Testis (tissue), 3 donors: ENCODE measurements around the gene PDZD8. TPM values are rescaled to one million over a fixed set of nuclear protein-coding genes. Genes with fewer than 3 reads are reported as not detected.
A peak's percentile ranks its signal among the peaks of the same experiment; 100 is the strongest.

Experiments
- DNase-seq: peaks from one replicate; pipeline ENCODE4 v3.0.0-alpha.2; 2019
- H3K27ac ChIP-seq, 2 donors: fragments of 200-600 bp; sonication (generic); one replicate each; pipeline ENCODE4 v1.5.1; 2019
- H3K27me3 ChIP-seq: fragments of 200-600 bp; sonication (generic); one replicate; pipeline ENCODE4 v1.5.1; 2019
- H3K36me3 ChIP-seq: fragments of 200-600 bp; sonication (generic); one replicate; pipeline ENCODE4 v1.5.1; 2017; ENCODE audit warnings: low read depth; ENCODE audit errors: missing control alignments
- H3K4me1 ChIP-seq: fragments of 200-600 bp; sonication (generic); one replicate; pipeline ENCODE4 v1.5.1; 2019
- H3K4me3 ChIP-seq, 2 donors: fragments of 200-600 bp; sonication (generic); one replicate each; pipeline ENCODE4 v1.5.1; 2017 to 2019
- H3K9me3 ChIP-seq: fragments of 200-600 bp; sonication (generic); one replicate; pipeline ENCODE4 v1.5.1; 2017
- POLR2A ChIP-seq: fragments of 450-650 bp; IDR thresholded peaks from one replicate; pipeline ENCODE4 v1.6.1; 2017; ENCODE audit warnings: antibody characterized with exemption, mild to moderate bottlenecking, moderate library complexity
- WGBS, 2 donors: methylation state at CpG; one replicate each; pipeline ENCODE4 v1.1.5; 2018; 5-methylcytosine and 5-hydroxymethylcytosine counted together
- intact Hi-C: fragments of 100-400 bp; cut with DNase I; formaldehyde crosslinking; loops from one replicate; pipeline ENCODE4 v1.15.1; 2023; ENCODE audit warnings: low total_unique reads
- polyA plus RNA-seq: library from polyadenylated mRNA; stranded (reverse); fragments of 350-450 nt; fragmentation: Illumina TruSeq; extraction: RNeasy Lipid Tissue Mini Kit (QIAGEN cat#74804); gene quantifications from one replicate; pipeline ENCODE4 v1.2.3, GENCODE V29; 2014; ENCODE audit warnings: low read depth, low replicate concordance; ENCODE audit not compliant: insufficient read depth
- total RNA-seq, 2 donors: library from RNA; depleted of rRNA; stranded (reverse); fragments of >200 nt; gene quantifications; one replicate each; pipeline ENCODE4 v1.2.3, GENCODE V29; 2016
- TF ChIP-seq, protein P1 (sequence below), 3 experiments: fragments of 450-650 bp in 2 of 3; fragments of 200-600 bp in 1 of 3; sonication (generic) in 1 of 3; IDR thresholded peaks; one replicate each; pipeline ENCODE4 v1.5.1; 2016 to 2019; ENCODE audit warnings: antibody characterized with exemption in 3 of 3, mild to moderate bottlenecking in 2 of 3, moderate library complexity in 1 of 3

PDZD8 gene
- total and polyA plus RNA-seq, 3 donors from 2014 or later = 49.6 to 120 (median 107) TPM

DNA sequence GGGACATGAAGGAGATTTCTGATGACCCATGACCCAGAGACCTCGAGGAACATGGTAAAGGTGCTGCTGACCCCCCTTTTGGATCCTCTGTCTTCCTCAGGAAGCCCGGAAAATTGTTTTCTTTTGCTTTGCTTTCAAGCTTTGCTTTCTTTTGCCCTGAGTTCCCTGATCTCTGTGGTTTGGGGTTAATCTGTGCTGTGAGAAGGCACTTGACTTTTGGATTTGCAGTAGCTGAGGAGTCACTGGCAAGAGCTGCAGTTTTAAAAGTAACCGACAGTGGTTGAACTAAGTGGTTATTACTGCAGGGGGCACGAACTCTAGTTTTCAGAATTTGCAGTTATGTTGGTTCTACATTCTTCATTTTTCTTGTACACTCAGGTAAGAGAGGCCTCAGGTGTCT lies 53.0 kb downstream of the PDZD8 start:
- Histone ChIP-seq H3K4me1 (no peaks in the 10 kb centered on the region), H3K4me3 (no peak overlapping the region), H3K9me3 (no peaks in the 10 kb centered on the region), H3K27ac (no peak overlapping the region), H3K27me3 (no peaks in the 10 kb centered on the region), H3K36me3 (no peaks in the 10 kb centered on the region)
- intact Hi-C loops = no loop called here
- TF ChIP-seq POLR2A = no peak
- TF ChIP-seq, protein P1, sequence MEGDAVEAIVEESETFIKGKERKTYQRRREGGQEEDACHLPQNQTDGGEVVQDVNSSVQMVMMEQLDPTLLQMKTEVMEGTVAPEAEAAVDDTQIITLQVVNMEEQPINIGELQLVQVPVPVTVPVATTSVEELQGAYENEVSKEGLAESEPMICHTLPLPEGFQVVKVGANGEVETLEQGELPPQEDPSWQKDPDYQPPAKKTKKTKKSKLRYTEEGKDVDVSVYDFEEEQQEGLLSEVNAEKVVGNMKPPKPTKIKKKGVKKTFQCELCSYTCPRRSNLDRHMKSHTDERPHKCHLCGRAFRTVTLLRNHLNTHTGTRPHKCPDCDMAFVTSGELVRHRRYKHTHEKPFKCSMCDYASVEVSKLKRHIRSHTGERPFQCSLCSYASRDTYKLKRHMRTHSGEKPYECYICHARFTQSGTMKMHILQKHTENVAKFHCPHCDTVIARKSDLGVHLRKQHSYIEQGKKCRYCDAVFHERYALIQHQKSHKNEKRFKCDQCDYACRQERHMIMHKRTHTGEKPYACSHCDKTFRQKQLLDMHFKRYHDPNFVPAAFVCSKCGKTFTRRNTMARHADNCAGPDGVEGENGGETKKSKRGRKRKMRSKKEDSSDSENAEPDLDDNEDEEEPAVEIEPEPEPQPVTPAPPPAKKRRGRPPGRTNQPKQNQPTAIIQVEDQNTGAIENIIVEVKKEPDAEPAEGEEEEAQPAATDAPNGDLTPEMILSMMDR (IDR thresholded peaks at IDR 0.05) = no peak
- DNase-seq = no peak
- WGBS, 2 donors = 71 to 76% methylated on average over 4 of the region's 4 CpGs

GRCh38 chr10:117320050-117320665 lies 55.1 kb downstream of the PDZD8 start:
- Histone ChIP-seq H3K4me1 (no peaks in the 10 kb centered on the region), H3K36me3 (no peaks in the 10 kb centered on the region), H3K9me3 (no peaks in the 10 kb centered on the region), H3K27ac (no peak overlapping the region), H3K27me3 (no peaks in the 10 kb centered on the region), H3K4me3 (no peak overlapping the region)
- 75 to 80% methylated on average over 1 of the region's 1 CpG for WGBS, 2 donors
- peak; percentile 20 for DNase-seq
- intact Hi-C loops = no loop called here
- no peak for TF ChIP-seq POLR2A
- TF ChIP-seq, protein P1 (IDR thresholded peaks at IDR 0.05) = peak in 2 of 3 experiments; percentile 42 to 50

DNA sequence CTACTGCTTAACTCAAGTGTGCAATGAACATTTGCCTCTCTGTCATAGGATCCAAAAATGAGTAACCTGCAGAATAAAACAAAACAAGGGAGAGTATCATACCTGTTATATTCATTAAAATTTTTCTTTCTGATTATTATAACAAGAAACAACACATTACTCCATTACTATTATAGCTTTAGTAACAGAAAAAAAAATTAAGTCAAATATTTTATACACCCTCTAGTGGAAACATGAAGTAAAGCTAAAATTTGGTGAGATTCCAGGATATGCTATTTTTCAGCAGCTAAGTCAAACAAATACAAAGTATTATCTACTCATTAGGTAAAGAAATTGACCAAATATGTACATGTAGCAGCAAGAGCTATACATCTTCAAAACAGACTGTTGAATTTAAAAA lies 56.3 kb downstream of the PDZD8 start:
- Histone ChIP-seq H3K27ac (no peak overlapping the region), H3K27me3 (no peaks in the 10 kb centered on the region), H3K4me1 (no peaks in the 10 kb centered on the region), H3K4me3 (no peak overlapping the region), H3K36me3 (no peaks in the 10 kb centered on the region), H3K9me3 (no peaks in the 10 kb centered on the region)
- no peak for DNase-seq
- intact Hi-C loops = loop anchor here (10.0 kb wide), 1 partner anchor 94 kb away; no protein-coding TSS in a partner anchor
- TF ChIP-seq, protein P1 (IDR thresholded peaks at IDR 0.05) = peak in 1 of 3 experiments; percentile 31
- TF ChIP-seq POLR2A = no peak

GRCh38 chr10:117316701-117317100 lies 58.5 kb downstream of the PDZD8 start:
- Histone ChIP-seq H3K36me3 (no peaks in the 10 kb centered on the region), H3K9me3 (no peaks in the 10 kb centered on the region), H3K4me1 (no peaks in the 10 kb centered on the region), H3K27ac (no peak overlapping the region), H3K27me3 (no peaks in the 10 kb centered on the region), H3K4me3 (no peak overlapping the region)
- 98 to 99% methylated on average over 2 of the region's 2 CpGs for WGBS, 2 donors
- TF ChIP-seq POLR2A = no peak
- intact Hi-C loops = loop anchor here (10.0 kb wide), 1 partner anchor 92 kb away; no protein-coding TSS in a partner anchor
- no peak for DNase-seq

- Histone ChIP-seq H3K9me3 (no peaks in the 10 kb centered on the region), H3K27ac (no peak overlapping the region), H3K36me3 (no peaks in the 10 kb centered on the region), H3K4me3 (no peak overlapping the region), H3K4me1 (no peaks in the 10 kb centered on the region), H3K27me3 (no peaks in the 10 kb centered on the region)
- no peak for DNase-seq
- WGBS, 2 donors = 91 to 97% methylated on average over 1 of the region's 1 CpG
- TF ChIP-seq, protein P1 (IDR thresholded peaks at IDR 0.05) = no peak
- TF ChIP-seq POLR2A = no peak
- intact Hi-C loops = loop anchor here (10.0 kb wide), 1 partner anchor 89 kb away; no protein-coding TSS in a partner anchor
These were observed 61.6 kb downstream of the PDZD8 start for GRCh38 chr10:117313641-117314040.
